Activated CD4-positive, CD25-positive, alpha-beta regulatory T cell (primary cell): Measurements from ENCODE around the gene CDH6.

Experiments
- DNase-seq, 4 experiments: peaks; one replicate each; lab custom pipeline; 2025; lab: John Stamatoyannopoulos, UW

The CDH6 gene

GRCh38 chr5:31204958-31205357 is 11.5 kb downstream of the CDH6 start:
- DNase-seq, result no peak

GRCh38 chr5:31208043-31208442 is 14.6 kb downstream of the CDH6 start:
- no peak for DNase-seq

GRCh38 chr5:31209334-31209733 is 15.8 kb downstream of the CDH6 start:
- DNase-seq, result no peak

GRCh38 chr5:31211098-31211497 is 17.6 kb downstream of the CDH6 start:
- no peak for DNase-seq

- DNase-seq, result no peak
Measured at GRCh38 chr5:31213257-31213656, 19.8 kb downstream of the CDH6 start.

GRCh38 chr5:31213705-31214121 is 20.2 kb downstream of the CDH6 start:
- no peak for DNase-seq

GRCh38 chr5:31214229-31214628 is 20.7 kb downstream of the CDH6 start:
- DNase-seq, result no peak

GRCh38 chr5:31215236-31215635 is 21.8 kb downstream of the CDH6 start:
- DNase-seq, result no peak

- DNase-seq, result no peak
Measured at GRCh38 chr5:31217446-31217845, 24.0 kb downstream of the CDH6 start.

- DNase-seq, result no peak
Measured at GRCh38 chr5:31218978-31219377, 25.5 kb downstream of the CDH6 start.

- no peak for DNase-seq
Measured at GRCh38 chr5:31221001-31221400, 27.5 kb downstream of the CDH6 start.

GRCh38 chr5:31225118-31225517 is 31.6 kb downstream of the CDH6 start:
- DNase-seq, result no peak

- no peak for DNase-seq
Measured at GRCh38 chr5:31225613-31226012, 32.1 kb downstream of the CDH6 start.

- no peak for DNase-seq
Measured at GRCh38 chr5:31226651-31227050, 33.2 kb downstream of the CDH6 start.

- no peak for DNase-seq
Measured at GRCh38 chr5:31229266-31229665, 35.8 kb downstream of the CDH6 start.

- no peak for DNase-seq
Measured at GRCh38 chr5:31231177-31231838, 37.8 kb downstream of the CDH6 start.

GRCh38 chr5:31232273-31232888 is 38.9 kb downstream of the CDH6 start:
- DNase-seq, result no peak

- DNase-seq, result no peak
Measured at GRCh38 chr5:31235381-31235780, 41.9 kb downstream of the CDH6 start.

- no peak for DNase-seq
Measured at GRCh38 chr5:31236339-31236738, 42.9 kb downstream of the CDH6 start.

GRCh38 chr5:31237174-31237573 is 43.7 kb downstream of the CDH6 start:
- DNase-seq, result no peak

GRCh38 chr5:31238497-31238896 is 45.0 kb downstream of the CDH6 start:
- DNase-seq, result no peak

GRCh38 chr5:31244921-31245320 is 51.4 kb downstream of the CDH6 start:
- DNase-seq, result no peak

- DNase-seq, result no peak
Measured at GRCh38 chr5:31247381-31247780, 53.9 kb downstream of the CDH6 start.

- no peak for DNase-seq
Measured at GRCh38 chr5:31250201-31250600, 56.7 kb downstream of the CDH6 start.
